NCI-H1417 treated with DMSO at 0.1 percent for 48 hours (cell line): ENCODE results near the gene CTSW.

Source experiments
- DNase-seq: peaks from one replicate; lab custom pipeline; 2025; lab: John Stamatoyannopoulos, UW

CTSW gene

GRCh38 chr11:65868076-65868667 lies 11.5 kb upstream of the CTSW start:
- no peak for DNase-seq

GRCh38 chr11:65868907-65869306 lies 10.7 kb upstream of the CTSW start:
- no peak for DNase-seq

- DNase-seq, result no peak
Measured at GRCh38 chr11:65869643-65870306, 9.9 kb upstream of the CTSW start.

- DNase-seq, result no peak
Measured at GRCh38 chr11:65870307-65870658, 9.4 kb upstream of the CTSW start.

DNA sequence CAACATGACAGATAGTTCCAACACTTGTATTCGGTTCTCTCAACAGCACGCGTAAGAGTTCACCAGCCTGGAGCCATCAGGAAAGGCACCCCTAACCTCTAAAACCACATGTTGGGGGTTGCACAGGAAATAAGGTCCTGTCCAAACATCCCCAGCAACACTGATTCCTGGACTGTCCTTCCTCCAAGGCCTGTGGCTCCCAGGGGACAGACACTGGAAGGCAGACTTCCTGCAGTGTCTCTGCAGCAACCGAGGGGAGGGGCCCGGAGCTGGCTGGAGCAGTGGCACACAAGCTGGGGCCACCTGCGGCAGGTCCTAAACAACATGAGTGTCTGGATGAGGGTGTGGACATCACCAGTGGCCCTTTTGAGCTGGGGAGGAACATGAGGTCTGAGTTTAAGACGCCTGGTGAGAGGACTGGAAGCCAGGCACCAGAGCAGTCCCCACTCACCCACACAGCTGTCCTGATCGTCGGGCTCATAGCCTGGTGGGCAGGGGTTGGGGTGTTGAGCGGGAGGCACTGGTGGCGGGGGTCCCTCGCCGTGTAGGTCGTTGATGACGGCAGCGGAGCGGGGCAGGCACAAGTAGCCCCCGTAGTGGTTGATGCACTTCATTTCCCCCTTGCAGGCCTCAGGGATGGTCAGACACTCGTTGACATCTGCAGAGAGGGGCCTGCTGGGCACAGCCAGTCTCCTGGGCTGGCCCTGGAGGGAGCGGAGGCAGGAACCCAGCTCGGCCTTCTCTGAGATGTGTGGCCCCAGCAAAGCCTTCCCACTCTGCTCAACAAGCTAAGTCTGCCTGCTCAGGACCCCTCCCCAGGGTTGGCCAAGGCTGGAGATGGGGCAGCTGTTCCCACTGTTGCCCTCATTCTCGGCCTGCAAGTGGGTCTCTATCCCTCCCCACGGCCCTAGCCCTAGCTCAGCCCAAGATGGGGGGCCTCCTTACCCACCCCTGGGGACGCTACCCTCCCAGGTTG lies 8.6 kb upstream of the CTSW start:
- DNase-seq, result no peak

GRCh38 chr11:65871811-65872548 lies 7.7 kb upstream of the CTSW start:
- DNase-seq, result no peak

DNA sequence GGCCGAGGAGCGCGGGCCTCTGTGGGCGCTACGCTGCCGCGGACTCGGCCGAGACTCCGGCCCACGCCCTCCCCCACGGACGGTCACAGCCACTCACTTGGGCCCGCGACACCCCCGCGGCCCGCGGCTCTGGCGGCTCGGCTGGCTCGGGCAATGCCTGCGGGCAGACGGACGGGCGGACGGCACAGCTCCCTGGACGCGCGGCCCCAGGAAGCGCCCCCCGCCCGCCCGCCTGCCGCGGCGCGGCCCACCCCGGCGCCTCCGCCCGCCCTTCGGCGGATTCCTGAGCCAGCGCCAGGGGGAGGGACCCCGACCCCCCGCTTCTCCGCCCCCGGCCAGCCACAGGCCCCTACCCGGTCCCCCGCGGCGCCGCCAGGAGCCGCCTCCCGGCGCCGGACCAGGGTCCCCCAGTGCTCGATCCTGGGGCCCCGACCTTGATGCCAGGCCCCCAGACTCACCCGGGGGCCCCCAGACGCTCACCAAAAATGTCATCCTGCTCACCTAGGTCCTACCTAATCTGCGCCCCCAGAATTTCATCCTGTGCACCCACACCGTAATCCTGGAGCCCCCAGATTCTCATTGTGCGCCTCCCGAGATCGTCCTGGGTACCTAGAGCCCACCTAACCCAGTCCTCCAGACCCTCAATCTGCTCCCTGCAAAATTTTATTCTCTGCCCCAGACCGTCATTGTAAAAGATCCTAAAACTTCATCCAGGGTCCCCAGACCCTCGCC lies 6.9 kb upstream of the CTSW start, which contains the start of gene EFEMP2:
Gene EFEMP2, minus strand, starts transcription at position 215 of the 732 bp plus-strand sequence. CDS start 446 bp downstream, outside the sequence.
- DNase-seq, result no peak

- DNase-seq, result peak; percentile 82
Measured at GRCh38 chr11:65873318-65874156, 6.1 kb upstream of the CTSW start.

GRCh38 chr11:65880027-65880426 lies 390 bp downstream of the CTSW start:
- DNase-seq, result no peak

DNA sequence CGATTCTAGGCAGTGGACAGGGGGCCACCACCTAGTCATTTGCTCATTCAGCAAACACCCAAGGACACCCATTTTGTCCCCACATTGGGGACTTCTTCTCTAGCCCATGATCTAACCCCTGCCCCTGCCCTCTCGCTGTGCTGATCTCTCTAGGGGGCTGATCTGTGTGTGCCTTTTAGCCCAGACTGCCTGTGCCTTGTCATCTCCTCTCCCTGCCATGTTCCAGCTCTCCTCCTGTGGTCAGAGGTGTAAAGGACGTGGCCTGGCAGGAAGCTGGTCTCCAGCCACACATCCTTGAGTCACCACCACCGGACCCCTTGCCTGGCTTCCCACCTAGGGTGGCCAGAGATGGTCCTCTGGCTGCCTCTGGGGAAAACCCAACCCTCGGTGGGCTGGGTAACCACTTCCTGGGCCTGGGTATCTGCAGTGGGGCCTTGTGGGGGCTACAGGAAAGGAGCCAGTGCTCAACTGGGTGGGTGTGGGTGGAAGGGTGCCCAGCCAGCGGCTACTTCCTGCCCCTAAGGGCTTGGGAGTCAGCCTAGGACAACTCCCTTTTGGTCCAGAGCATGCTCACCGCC lies 1.3 kb downstream of the CTSW start:
- DNase-seq, result no peak

DNA sequence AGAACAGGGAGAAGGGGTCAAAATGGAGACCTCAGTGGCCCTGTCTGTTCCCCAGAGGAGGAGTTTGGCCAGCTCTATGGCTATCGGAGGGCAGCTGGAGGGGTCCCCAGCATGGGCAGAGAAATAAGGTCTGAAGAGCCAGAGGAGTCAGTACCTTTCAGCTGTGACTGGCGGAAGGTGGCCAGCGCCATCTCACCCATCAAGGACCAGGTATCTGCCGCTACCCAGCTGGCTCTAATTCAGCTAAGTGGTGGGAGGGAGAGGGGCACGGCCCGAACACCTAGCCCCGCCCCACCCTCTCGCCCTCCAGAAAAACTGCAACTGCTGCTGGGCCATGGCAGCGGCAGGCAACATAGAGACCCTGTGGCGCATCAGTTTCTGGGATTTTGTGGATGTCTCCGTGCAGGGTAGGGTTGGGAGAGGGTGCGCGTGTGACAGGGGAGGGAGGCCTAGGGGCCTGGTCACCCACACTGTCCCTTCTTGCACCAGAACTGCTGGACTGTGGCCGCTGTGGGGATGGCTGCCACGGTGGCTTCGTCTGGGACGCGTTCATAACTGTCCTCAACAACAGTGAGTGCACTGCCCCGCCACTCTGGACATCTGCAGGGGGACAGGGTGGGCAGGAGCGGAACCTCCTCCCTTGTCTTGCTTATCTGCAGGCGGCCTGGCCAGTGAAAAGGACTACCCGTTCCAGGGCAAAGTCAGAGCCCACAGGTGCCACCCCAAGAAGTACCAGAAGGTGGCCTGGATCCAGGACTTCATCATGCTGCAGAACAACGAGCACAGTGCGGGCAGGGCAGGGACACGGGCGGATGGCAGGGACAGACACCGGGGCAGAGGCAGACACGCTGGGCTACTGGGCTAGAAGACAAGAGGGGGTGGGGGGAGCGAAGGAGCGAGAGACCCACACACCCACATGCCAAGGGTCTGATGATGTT lies 2.8 kb downstream of the CTSW start:
- no peak for DNase-seq

DNA sequence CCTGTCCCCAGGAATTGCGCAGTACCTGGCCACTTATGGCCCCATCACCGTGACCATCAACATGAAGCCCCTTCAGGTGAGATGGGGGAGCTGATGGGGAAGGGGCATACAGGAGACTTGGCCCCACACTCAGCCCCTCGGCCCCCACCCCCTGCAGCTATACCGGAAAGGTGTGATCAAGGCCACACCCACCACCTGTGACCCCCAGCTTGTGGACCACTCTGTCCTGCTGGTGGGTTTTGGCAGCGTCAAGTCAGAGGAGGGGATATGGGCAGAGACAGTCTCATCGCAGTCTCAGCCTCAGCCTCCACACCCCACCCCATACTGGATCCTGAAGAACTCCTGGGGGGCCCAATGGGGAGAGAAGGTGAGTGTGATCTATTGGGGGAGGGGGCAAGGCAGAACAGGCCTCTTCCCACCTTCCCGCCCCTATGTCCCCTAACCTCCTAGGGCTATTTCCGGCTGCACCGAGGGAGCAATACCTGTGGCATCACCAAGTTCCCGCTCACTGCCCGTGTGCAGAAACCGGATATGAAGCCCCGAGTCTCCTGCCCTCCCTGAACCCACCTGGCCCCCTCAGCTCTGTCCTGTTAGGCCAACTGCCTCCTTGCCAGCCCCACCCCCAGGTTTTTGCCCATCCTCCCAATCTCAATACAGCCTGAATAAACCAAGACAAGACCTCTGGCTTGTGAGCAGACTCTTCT lies 3.6 kb downstream of the CTSW start:
- no peak for DNase-seq

DNA sequence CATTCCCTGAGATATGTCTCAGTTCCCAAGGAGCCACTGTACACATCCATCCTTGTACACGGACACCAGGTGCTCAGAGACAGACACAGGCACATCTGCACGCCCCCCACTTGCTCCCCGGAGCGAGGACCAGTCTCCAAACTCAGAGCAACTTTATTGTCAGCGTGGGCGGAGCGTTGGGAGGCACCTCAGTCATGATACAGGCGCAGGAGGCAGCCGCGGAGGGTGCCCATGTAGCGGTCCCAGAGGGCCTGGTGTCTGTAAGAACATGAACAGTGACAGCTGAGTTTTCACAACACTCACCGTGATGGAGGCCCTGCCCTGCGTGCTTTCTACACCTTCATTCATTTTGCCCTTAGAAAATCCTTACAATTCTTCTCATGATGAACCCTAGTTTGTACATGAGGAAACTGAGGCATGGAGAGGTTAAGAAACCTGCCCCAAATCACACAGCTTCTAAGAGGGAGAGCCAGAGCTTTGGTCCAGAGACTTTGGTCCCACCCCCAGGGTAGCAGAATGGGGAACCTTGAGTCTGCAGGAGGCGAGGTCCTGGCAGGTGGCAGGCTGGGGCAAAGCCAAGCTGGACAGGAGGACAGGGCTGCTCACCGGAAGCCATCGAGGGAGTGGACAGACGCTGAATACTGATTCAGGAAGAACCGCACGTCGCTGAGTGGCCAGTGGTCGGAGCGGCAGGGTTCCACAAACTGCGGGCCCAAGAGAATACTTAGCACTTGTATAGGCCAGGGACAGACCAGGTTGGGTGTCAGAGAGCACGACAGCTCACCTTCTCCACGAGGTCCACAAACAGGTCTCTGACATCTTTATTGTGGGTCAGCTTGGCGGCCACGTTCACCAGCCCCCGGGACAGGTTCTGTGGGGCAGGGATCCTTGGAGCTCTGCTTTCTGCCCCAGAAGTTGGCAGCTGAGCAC lies 4.4 kb downstream of the CTSW start:
- DNase-seq, result no peak

DNA sequence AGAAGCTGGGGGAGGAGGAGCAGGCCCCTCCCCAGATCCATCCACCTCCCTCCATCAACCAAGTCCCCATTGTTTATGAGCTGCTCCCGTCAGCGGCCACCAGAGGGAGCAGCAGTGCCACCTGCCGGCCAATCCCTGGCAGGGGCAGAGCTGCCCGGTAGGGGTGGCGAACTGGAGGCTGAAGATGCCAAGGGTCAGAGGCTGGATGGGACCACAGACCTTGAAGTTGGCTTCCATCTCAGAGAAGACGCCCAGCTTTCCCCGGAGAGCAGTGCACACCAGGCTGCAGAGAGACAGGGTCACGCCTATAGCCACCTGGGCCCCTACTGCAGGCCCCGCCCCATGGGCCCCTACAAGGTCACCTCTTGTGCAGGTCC lies 5.1 kb downstream of the CTSW start:
- peak; percentile 37 for DNase-seq

DNA sequence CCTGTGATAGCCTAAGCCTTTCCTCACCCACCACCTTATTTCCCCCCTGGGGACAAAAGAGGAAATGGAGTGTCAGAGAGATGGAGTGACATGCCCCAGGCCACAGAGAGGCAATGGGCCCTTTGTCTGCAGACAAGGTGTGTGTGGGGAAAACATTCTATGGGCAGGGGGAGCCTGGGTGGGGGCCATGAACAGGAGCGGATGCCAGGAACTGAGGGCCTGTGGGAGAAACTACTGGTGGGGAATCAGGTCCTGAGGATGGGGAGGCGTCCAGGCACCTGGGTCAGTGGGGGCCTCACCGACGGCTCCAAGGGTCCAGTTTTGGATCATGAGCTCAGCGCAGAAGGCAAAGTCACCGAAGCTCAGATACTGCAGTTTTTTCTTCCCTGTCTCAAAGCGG lies 5.6 kb downstream of the CTSW start:
- no peak for DNase-seq

DNA sequence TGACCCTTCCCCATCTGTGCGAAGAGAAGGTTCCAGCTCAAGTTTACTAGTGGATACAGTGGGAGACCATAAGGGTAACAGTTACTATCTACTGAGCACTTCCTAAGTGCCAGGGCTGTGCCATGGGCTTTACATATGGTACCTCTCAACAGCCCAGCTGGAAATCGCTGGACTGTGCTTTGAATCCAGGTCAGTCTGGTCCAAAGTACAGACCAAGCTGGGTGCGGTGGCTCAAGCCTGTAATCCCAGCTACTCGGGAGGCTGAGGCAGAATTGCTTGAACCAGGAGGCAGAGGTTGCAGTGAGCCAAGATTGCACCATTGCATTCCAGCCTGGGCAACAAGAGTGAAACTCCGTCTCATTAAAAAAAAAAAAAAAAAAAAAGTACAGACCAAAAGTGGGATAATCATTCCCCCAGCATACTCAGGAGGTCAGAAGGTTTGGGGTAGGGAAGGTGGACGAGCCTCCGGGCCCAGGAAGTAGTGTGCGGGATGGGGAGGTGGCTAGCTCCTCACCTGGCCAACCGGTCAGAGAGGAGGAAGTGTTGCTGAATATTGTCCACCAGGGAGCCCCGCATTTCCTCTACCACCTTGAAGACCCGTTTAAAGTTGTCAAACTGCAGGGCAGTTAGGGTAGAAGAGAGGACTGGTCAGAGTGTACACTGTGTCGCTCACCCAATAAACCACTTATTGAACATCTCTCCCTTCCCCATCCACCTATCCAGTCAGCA lies 6.3 kb downstream of the CTSW start:
- no peak for DNase-seq
